HepG2 (cell line): ENCODE data around the gene SLC2A8. TPM values are rescaled to one million over a fixed set of nuclear protein-coding genes. Genes with fewer than 3 reads are reported as not detected.
A peak's percentile ranks its signal among the peaks of the same experiment; 100 is the strongest.

Experiments
- ATAC-seq: fragments of 200-7000 bp; cut with Tn5 transposase; 3 replicates; pipeline ENCODE4 v1.9.1; 2020; ENCODE audit warnings: mild to moderate bottlenecking, moderate library complexity
- BruUV-seq: library from RNA; stranded (reverse); fragments of 400-500 nt; replicated peaks from 2 replicates; lab custom pipeline; 2021; lab: Mats Ljungman, UMichigan
- CTCF ChIA-PET: fragments of 300-600 bp; formaldehyde crosslinking; extraction: SDS; loops from one replicate; lab custom pipeline; 2021; ENCODE audit warnings: low total read pairs, inconsistent platforms, low intra/inter-chr PET ratio; lab: Yijun Ruan, JAX
- POLR2A ChIA-PET: fragments of 350-600 bp; sonication (Branson Sonifier 250); formaldehyde crosslinking; loops from one replicate; lab custom pipeline; 2020; ENCODE audit warnings: antibody characterized with exemption, inconsistent platforms; lab: Yijun Ruan, JAX
- DNase-seq: peaks from one replicate; pipeline ENCODE4 v3.0.0-alpha.2; 2015; ENCODE audit warnings: low spot score
- FAIRE-seq: peaks from 3 replicates; lab custom pipeline; 2011; peaks lifted over from hg19 to GRCh38; lab: Jason Lieb, UNC
- H2AFZ ChIP-seq: one replicate; pipeline ENCODE4 v1.6.1; 2011; ENCODE audit warnings: low read length, inconsistent platforms
- H3K27ac ChIP-seq: fragments of 300-600 bp; 3 replicates; pipeline ENCODE4 v1.8.0; 2011; ENCODE audit warnings: mixed run types, mild to moderate bottlenecking, mixed read lengths, low read length, inconsistent platforms; ENCODE audit not compliant: insufficient read depth; ENCODE audit errors: extremely low read length
- H3K27me3 ChIP-seq, 2 experiments: fragments of 200-600 bp in 1 of 2; 2 replicates in 1 of 2; 3 replicates in 1 of 2; pipeline versions ENCODE4 v1.6.0 to v1.8.0; 2011; ENCODE audit warnings: low read length in 2 of 2, mild to moderate bottlenecking in 2 of 2, moderate library complexity in 2 of 2, inconsistent platforms in 1 of 2; ENCODE audit not compliant: insufficient read depth in 2 of 2, control insufficient read depth in 1 of 2
- H3K36me3 ChIP-seq, 2 experiments: fragments of 200-600 bp in 1 of 2; replicated peaks in 1 of 2; 2 replicates in 1 of 2; 3 replicates in 1 of 2; pipeline versions ENCODE4 v1.5.1 to v1.8.0; 2011; ENCODE audit warnings: low read length in 2 of 2, inconsistent platforms in 1 of 2; ENCODE audit not compliant: insufficient read depth in 2 of 2, control insufficient read depth in 1 of 2
- H3K4me1 ChIP-seq: 2 replicates; pipeline ENCODE4 v1.5.1; 2012; ENCODE audit warnings: low read length, inconsistent platforms; ENCODE audit not compliant: insufficient read depth
- H3K4me2 ChIP-seq: 2 replicates; pipeline ENCODE4 v1.6.0; 2011; ENCODE audit warnings: low read depth, low read length, inconsistent platforms
- H3K4me3 ChIP-seq, 3 experiments: fragments of 200-600 bp in 1 of 3; sonication (generic), shearing (Covaris generic) in 1 of 3; replicated peaks in 1 of 3; 2 replicates each; pipeline ENCODE4 v1.5.1; 2011 to 2016; ENCODE audit warnings: low read length in 3 of 3, inconsistent platforms in 2 of 3, low read depth in 2 of 3, mild to moderate bottlenecking in 2 of 3, control low read depth in 1 of 3, mixed read lengths in 1 of 3; ENCODE audit not compliant: insufficient read depth in 1 of 3
- H3K79me2 ChIP-seq: one replicate; pipeline ENCODE4 v1.6.1; 2011; ENCODE audit warnings: low read length, inconsistent platforms; ENCODE audit not compliant: insufficient read depth
- H3K9ac ChIP-seq: 2 replicates; pipeline ENCODE4 v1.6.0; 2011; ENCODE audit warnings: mild to moderate bottlenecking, low read depth, low read length, inconsistent platforms; ENCODE audit not compliant: insufficient read depth
- H3K9me3 ChIP-seq: 2 replicates; pipeline ENCODE4 v1.5.1; 2012; ENCODE audit warnings: mild to moderate bottlenecking, low read length
- H4K20me1 ChIP-seq: 2 replicates; pipeline ENCODE4 v1.6.0; 2011; ENCODE audit warnings: inconsistent platforms, mild to moderate bottlenecking, low read length, moderate library complexity; ENCODE audit not compliant: insufficient read depth
- CBX1 ChIP-seq: IDR thresholded peaks from one replicate; pipeline ENCODE4 v1.6.1; 2016; ENCODE audit warnings: antibody characterized with exemption, low read depth
- FOXA3 ChIP-seq: IDR thresholded peaks from 2 replicates; pipeline ENCODE4 v1.6.1; 2016; ENCODE audit warnings: missing genetic modification reagents, missing compliant biosample characterization
- POLR2A ChIP-seq, 2 experiments: IDR thresholded peaks; 2 replicates each; pipeline ENCODE4 v1.6.1; 2011; ENCODE audit warnings: low read depth in 2 of 2, low read length in 2 of 2, mild to moderate bottlenecking in 1 of 2, moderate library complexity in 1 of 2; ENCODE audit not compliant: insufficient read depth in 1 of 2
- POLR2AphosphoS5 ChIP-seq: IDR thresholded peaks from 2 replicates; pipeline ENCODE4 v1.6.1; 2012; ENCODE audit warnings: low read depth, low read length
- POLR2G ChIP-seq: fragments of 200-400 bp; formaldehyde crosslinking; IDR thresholded peaks from 2 replicates; pipeline ENCODE4 v1.6.1; 2018; ENCODE audit warnings: mild to moderate bottlenecking, low read depth, low read length, moderate library complexity
- RBFOX2 ChIP-seq: fragments of 200-400 bp; formaldehyde crosslinking; IDR thresholded peaks from 2 replicates; pipeline ENCODE4 v1.6.1; 2017; ENCODE audit warnings: low read depth, mild to moderate bottlenecking, low read length
- RBM22 ChIP-seq: fragments of 200-400 bp; formaldehyde crosslinking; optimal IDR thresholded peaks from 2 replicates; pipeline ENCODE3; 2017; ENCODE audit warnings: mild to moderate bottlenecking, low read length, moderate library complexity
- SSRP1 ChIP-seq: IDR thresholded peaks from 2 replicates; pipeline ENCODE4 v1.6.1; 2016; ENCODE audit warnings: control low read depth
- TFDP2 ChIP-seq: sonication (generic); formaldehyde crosslinking; IDR thresholded peaks from 2 replicates; pipeline ENCODE4 v1.4.0; 2020; ENCODE audit warnings: missing genetic modification reagents
- THAP11 ChIP-seq: IDR thresholded peaks from 2 replicates; pipeline ENCODE4 v1.6.1; 2016; ENCODE audit warnings: missing biosample characterization, missing genetic modification reagents
- ZBTB14 ChIP-seq: sonication (generic); formaldehyde crosslinking; IDR thresholded peaks from 2 replicates; pipeline ENCODE4 v1.4.0; 2020; ENCODE audit warnings: missing genetic modification reagents
- ZC3H13 ChIP-seq: sonication (generic); formaldehyde crosslinking; IDR thresholded peaks from 2 replicates; pipeline ENCODE4 v1.8.1; 2023; ENCODE audit warnings: mild to moderate bottlenecking, missing genetic modification reagents, moderate library complexity
- WGBS: methylation state at CpG from one replicate; pipeline ENCODE4 v1.1.6; 2017; ENCODE audit warnings: low lambda C conversion rate; 5-methylcytosine and 5-hydroxymethylcytosine counted together
- in situ Hi-C: cut with HindIII; loops from 2 replicates; pipeline ENCODE4 v1.10.0; 2017; ENCODE audit warnings: low pct_unique_long_range_greater_than_20kb; ENCODE audit not compliant: extremely low pct_ligation_motif_present
- intact Hi-C: fragments of 100-400 bp; cut with micrococcal nuclease; formaldehyde crosslinking; loops from one replicate; pipeline ENCODE4 v1.10.0; 2022; ENCODE audit not compliant: unreplicated experiment
- polyA plus RNA-seq, 8 experiments: library from polyadenylated mRNA; depleted of rRNA in 3 of 8; stranded (reverse) in 7 of 8; unstranded in 1 of 8; fragments of >200 nt; fragmentation: Illumina TruSeq in 4 of 8; extraction: Trizol in 4 of 8; gene quantifications; 2 replicates each; pipeline versions ENCODE4 v1.2.1 to v1.2.3, GENCODE V29; 2011 to 2016; ENCODE audit warnings: low read depth in 4 of 8, missing spikeins in 1 of 8, mixed read lengths in 1 of 8; ENCODE audit not compliant: insufficient read depth in 1 of 8
- total RNA-seq, 5 experiments: library from RNA; depleted of rRNA; stranded (reverse); fragments of >200 nt; fragmentation: Illumina TruSeq; extraction: Trizol; gene quantifications; 2 replicates each; pipeline ENCODE4 v1.2.3, GENCODE V29; 2016; ENCODE audit warnings: low read depth in 1 of 5
- TF ChIP-seq, protein P1 (sequence below): sonication (generic); formaldehyde crosslinking; IDR thresholded peaks from 2 replicates; pipeline ENCODE4 v1.4.0; 2020; ENCODE audit warnings: missing genetic modification reagents

The SLC2A8 gene
- total and polyA plus RNA-seq, 2 of the 13 experiments (the other 11 are each of a cell fraction or from before 2014, with no cell fraction given), result 22.6 to 48.6 TPM

DNA sequence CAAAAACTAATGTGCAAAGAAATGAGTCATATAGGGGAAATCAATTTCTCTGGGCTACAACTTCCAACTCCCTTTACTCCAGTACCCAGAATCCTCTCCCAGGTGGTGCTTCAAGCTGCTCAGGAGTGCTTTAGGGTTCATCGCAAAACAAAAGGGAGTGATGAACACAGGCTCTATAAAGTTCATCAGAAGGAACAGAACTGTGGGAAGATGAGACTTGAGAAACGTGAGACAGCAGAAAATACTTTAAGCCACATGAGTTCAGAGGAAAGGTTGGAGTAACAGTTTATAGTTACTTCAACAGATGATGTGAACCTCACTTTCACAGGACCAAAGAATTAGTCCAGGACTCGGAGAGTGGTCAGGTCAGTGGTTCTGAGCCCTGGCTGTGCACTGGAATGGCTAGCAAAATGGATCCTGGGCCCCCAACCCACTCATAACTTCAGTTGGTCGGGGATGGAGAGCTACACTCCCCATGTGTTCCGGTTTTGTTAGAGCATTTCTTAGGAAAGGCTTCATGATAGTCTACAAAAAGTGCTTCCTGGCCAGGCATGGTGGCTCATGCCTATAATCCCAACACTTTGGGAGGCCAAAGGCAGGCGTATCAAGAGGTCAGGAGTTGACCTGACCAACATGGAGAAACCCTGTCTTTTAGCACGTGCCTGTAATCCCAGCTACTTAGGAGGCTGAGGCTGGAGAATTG is 49.9 kb downstream of the SLC2A8 start:
- FAIRE-seq (no peak), DNase-seq (no peak), ATAC-seq (no peak)
- TF ChIP-seq POLR2G, result peak; percentile 51
- peak in 1 of 2 experiments; percentile 31; a peak in 2 of 4 replicates for TF ChIP-seq POLR2A (IDR thresholded peaks at IDR 0.05; ENCODE audit: insufficient read depth in 1 of 2, low read depth in 2 of 2, low read length in 2 of 2)
- 0 out of 2 replicates have a peak, but pooled peaks have one; percentile 6 for TF ChIP-seq TFDP2 (CRISPR knock-in tag)
- peak; percentile 10 for TF ChIP-seq RBM22
- no peak for TF ChIP-seq THAP11 (CRISPR knock-in tag)
- TF ChIP-seq FOXA3, result peak; percentile 18; the same call in 1 of the 2 replicates
- TF ChIP-seq, protein P1, sequence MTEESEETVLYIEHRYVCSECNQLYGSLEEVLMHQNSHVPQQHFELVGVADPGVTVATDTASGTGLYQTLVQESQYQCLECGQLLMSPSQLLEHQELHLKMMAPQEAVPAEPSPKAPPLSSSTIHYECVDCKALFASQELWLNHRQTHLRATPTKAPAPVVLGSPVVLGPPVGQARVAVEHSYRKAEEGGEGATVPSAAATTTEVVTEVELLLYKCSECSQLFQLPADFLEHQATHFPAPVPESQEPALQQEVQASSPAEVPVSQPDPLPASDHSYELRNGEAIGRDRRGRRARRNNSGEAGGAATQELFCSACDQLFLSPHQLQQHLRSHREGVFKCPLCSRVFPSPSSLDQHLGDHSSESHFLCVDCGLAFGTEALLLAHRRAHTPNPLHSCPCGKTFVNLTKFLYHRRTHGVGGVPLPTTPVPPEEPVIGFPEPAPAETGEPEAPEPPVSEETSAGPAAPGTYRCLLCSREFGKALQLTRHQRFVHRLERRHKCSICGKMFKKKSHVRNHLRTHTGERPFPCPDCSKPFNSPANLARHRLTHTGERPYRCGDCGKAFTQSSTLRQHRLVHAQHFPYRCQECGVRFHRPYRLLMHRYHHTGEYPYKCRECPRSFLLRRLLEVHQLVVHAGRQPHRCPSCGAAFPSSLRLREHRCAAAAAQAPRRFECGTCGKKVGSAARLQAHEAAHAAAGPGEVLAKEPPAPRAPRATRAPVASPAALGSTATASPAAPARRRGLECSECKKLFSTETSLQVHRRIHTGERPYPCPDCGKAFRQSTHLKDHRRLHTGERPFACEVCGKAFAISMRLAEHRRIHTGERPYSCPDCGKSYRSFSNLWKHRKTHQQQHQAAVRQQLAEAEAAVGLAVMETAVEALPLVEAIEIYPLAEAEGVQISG (CRISPR knock-in tag), result peak; percentile 24; the same call in 1 of the 2 replicates
- 0 out of 2 replicates have a peak, but pooled peaks have one; percentile 65 for TF ChIP-seq RBFOX2
- TF ChIP-seq ZBTB14 (CRISPR knock-in tag), result no peak
- no peak for TF ChIP-seq ZC3H13
- TF ChIP-seq CBX1, result peak; percentile 32
- TF ChIP-seq POLR2AphosphoS5, result peak; percentile 15
- TF ChIP-seq SSRP1, result peak; percentile 66; the same call in 1 of the 2 replicates
- Histone ChIP-seq H3K27ac (peak overlapping the region; percentile 26), H2AFZ (no peak overlapping the region), H3K4me3 (no peak overlapping the region), H3K36me3 (peaks cover 12 to 71% of the 10 kb centered on the region in 2 experiments), H3K4me2 (no peak overlapping the region), H3K27me3 (no peaks in the 10 kb centered on the region; a peak in 1 of 5 replicates), H4K20me1 (peaks cover 45% of the 10 kb centered on the region), H3K4me1 (peaks cover 22% of the 10 kb centered on the region), H3K9me3 (no peaks in the 10 kb centered on the region), H3K9ac (no peak overlapping the region), H3K79me2 (peaks cover 32% of the 10 kb centered on the region)
- in situ Hi-C loops (no loop called here), intact Hi-C loops (no loop called here)
- WGBS, result 91% methylated on average over 6 of the region's 7 CpGs
- POLR2A ChIA-PET, result interaction anchor here (0.9 to 2.3 kb wide), 4 partner anchors 9 to 50 kb away, joined by 3 to 10 read pairs (median 6); partner anchors contain the start of genes SLC2A8 and ZNF79
- BruUV-seq, result no TSS peak
- CTCF ChIA-PET, result no interaction called here
